Tibial nerve (tissue), 4 donors: ENCODE results near the gene ITK. TPM values are rescaled to one million over a fixed set of nuclear protein-coding genes. Genes with fewer than 3 reads are reported as not detected.

ENCODE experiments used
- DNase-seq, 2 donors: peaks; one replicate each; pipeline ENCODE4 v3.0.0-alpha.2; 2019; ENCODE audit warnings: low spot score in 2 of 2
- H3K27ac ChIP-seq, 4 donors: fragments of 200-600 bp; sonication (generic) in 3 of 4; one replicate each; pipeline ENCODE4 v1.5.1; 2017 to 2019; ENCODE audit warnings: mild to moderate bottlenecking in 1 of 4
- H3K27me3 ChIP-seq, 2 donors: fragments of 200-600 bp; sonication (generic) in 1 of 2; one replicate each; pipeline versions ENCODE4 v1.5.1 to v1.6.0; 2017 to 2019
- H3K36me3 ChIP-seq, 3 donors: fragments of 200-600 bp; sonication (generic); one replicate each; pipeline ENCODE4 v1.5.1; 2018 to 2019
- H3K4me1 ChIP-seq, 4 donors: fragments of 200-600 bp; sonication (generic) in 3 of 4; one replicate each; pipeline ENCODE4 v1.5.1; 2017 to 2019
- H3K4me3 ChIP-seq, 4 donors: fragments of 200-600 bp; sonication (generic) in 3 of 4; one replicate each; pipeline ENCODE4 v1.5.1; 2017 to 2019; ENCODE audit warnings: mild to moderate bottlenecking in 1 of 4, moderate library complexity in 1 of 4
- H3K9me3 ChIP-seq, 4 donors: fragments of 200-600 bp; sonication (generic) in 3 of 4; one replicate each; pipeline ENCODE4 v1.5.1; 2017 to 2019
- EP300 ChIP-seq, 2 donors: sonication (generic); formaldehyde crosslinking; IDR thresholded peaks; one replicate each; pipeline ENCODE4 v1.6.1; 2017; ENCODE audit warnings: antibody characterized with exemption in 2 of 2, mild to moderate bottlenecking in 1 of 2
- POLR2A ChIP-seq, 2 donors: fragments of 450-650 bp; IDR thresholded peaks; one replicate each; pipeline ENCODE4 v1.6.1; 2017; ENCODE audit warnings: antibody characterized with exemption in 2 of 2, mild to moderate bottlenecking in 2 of 2, moderate library complexity in 2 of 2
- WGBS, 2 donors: methylation state at CpG; one replicate each; pipeline ENCODE4 v1.1.5; 2018; 5-methylcytosine and 5-hydroxymethylcytosine counted together
- total RNA-seq, 4 donors: library from RNA; depleted of rRNA; stranded (reverse); fragments of >200 nt; gene quantifications; one replicate each; pipeline ENCODE4 v1.1.0, GENCODE V29; 2016
- TF ChIP-seq, protein P1 (sequence below), 5 experiments: fragments of 200-600 bp in 3 of 5; fragments of 450-650 bp in 2 of 5; sonication (generic) in 3 of 5; IDR thresholded peaks; one replicate each; pipeline ENCODE4 v1.5.1; 2016 to 2019; ENCODE audit warnings: antibody characterized with exemption in 5 of 5, mild to moderate bottlenecking in 3 of 5, moderate library complexity in 2 of 5

The ITK gene
- total RNA-seq, 4 donors from 2014 or later: 0.44 to 3.3 (median 1.2) TPM

DNA sequence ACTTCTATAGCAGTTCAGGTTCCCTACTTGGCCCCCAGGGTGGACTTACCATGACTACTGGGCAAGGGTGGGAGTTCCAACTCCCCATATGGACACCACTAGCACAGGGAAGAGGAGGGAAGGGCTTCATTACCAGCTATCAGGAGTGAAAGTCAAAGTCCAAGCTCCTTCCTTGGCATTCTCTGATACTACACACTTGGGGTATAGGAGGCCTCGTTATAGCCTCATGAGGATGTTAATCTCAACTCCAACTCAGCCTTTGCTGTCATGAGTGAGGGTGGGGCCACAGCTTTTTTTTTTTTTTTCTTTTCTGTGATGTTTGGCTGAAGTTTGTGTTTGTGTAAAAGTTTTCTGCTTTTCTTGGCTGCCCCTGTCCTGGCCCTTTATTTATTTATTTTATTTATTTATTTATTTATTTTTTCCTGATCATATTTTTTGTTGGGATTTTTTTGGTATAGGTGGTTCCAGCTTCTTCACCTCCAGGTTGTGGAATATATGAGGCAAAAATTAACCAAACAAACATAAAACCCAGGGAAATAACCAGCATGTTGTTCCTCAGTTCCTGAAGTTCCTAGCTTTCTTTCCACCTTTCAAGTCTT is 23.2 kb upstream of the ITK start:
- Histone ChIP-seq H3K4me3 (no peak overlapping the region), H3K36me3 (no peaks in the 10 kb centered on the region), H3K27ac (no peak overlapping the region), H3K4me1 (no peaks in the 10 kb centered on the region), H3K27me3 (no peaks in the 10 kb centered on the region), H3K9me3 (no peaks in the 10 kb centered on the region)
- 19 to 26% methylated on average over 1 of the region's 1 CpG for WGBS, 2 donors
- DNase-seq: no peak
- TF ChIP-seq EP300 (IDR thresholded peaks at IDR 0.05): no peak
- TF ChIP-seq POLR2A (IDR thresholded peaks at IDR 0.05): no peak
- TF ChIP-seq, protein P1, sequence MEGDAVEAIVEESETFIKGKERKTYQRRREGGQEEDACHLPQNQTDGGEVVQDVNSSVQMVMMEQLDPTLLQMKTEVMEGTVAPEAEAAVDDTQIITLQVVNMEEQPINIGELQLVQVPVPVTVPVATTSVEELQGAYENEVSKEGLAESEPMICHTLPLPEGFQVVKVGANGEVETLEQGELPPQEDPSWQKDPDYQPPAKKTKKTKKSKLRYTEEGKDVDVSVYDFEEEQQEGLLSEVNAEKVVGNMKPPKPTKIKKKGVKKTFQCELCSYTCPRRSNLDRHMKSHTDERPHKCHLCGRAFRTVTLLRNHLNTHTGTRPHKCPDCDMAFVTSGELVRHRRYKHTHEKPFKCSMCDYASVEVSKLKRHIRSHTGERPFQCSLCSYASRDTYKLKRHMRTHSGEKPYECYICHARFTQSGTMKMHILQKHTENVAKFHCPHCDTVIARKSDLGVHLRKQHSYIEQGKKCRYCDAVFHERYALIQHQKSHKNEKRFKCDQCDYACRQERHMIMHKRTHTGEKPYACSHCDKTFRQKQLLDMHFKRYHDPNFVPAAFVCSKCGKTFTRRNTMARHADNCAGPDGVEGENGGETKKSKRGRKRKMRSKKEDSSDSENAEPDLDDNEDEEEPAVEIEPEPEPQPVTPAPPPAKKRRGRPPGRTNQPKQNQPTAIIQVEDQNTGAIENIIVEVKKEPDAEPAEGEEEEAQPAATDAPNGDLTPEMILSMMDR (IDR thresholded peaks at IDR 0.05): no peak

DNA sequence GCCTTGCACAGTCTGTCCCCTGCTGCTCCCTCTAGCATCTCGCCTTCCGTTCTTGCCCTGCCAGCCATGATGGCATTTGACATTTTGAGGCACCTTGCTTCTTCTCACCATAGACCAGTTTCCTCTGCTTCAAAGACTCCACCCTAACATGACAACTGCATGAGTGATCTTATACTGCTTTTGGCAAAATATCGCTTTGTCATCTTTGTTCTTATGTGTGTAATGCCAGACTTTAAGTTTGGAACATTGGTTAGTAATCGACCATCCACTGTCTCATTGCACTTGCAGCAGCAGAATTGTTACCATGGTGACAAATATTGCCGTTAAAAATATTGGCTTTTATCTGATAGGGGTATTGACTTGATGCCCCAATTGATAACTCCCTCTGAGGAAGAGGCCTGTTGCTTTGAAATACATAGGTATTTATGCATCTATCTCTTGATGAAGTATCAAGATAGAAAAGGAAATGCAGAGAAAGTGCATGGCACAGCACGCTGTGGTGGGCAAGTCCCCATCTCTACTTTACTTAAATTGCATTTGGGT is 21.4 kb upstream of the ITK start:
- no peaks in the 10 kb centered on the region for H3K36me3 ChIP-seq
- H3K27ac ChIP-seq: no peak overlapping the region
- TF ChIP-seq POLR2A (IDR thresholded peaks at IDR 0.05) (no peak), EP300 (IDR thresholded peaks at IDR 0.05) (no peak)
- TF ChIP-seq, protein P1 (IDR thresholded peaks at IDR 0.05): no peak
- H3K27me3 ChIP-seq: no peaks in the 10 kb centered on the region
- no peaks in the 10 kb centered on the region for H3K4me1 ChIP-seq
- DNase-seq: no peak
- H3K4me3 ChIP-seq: no peak overlapping the region
- no peaks in the 10 kb centered on the region for H3K9me3 ChIP-seq
- 88 to 89% methylated on average over 6 of the region's 6 CpGs for WGBS, 2 donors

DNA sequence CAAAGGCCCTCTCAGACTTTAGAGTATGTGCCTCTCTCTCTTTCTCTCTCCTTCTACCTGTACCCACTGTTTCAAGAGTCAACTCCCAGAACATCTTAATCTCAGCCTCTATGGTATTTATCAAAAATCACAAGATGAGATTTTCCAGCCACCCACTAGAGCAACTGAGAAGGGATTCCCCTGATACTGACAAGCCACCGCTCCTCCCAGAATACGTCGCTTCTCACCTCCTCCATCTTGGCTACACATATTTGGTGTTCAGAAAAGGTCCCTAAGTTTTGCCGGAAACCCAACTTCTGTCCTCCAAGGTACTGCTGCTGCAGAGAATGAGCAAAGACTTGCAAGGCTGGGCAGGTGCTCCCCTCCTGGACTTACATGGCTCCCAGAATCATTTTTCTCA is 20.6 kb upstream of the ITK start:
- DNase-seq: no peak
- H3K4me3 ChIP-seq: no peak overlapping the region
- no peaks in the 10 kb centered on the region for H3K36me3 ChIP-seq
- H3K4me1 ChIP-seq: no peaks in the 10 kb centered on the region
- TF ChIP-seq, protein P1 (IDR thresholded peaks at IDR 0.05): no peak
- TF ChIP-seq EP300 (IDR thresholded peaks at IDR 0.05) (no peak), POLR2A (IDR thresholded peaks at IDR 0.05) (no peak)
- 85 to 89% methylated on average over 4 of the region's 4 CpGs for WGBS, 2 donors
- no peaks in the 10 kb centered on the region for H3K9me3 ChIP-seq
- no peak overlapping the region for H3K27ac ChIP-seq
- no peaks in the 10 kb centered on the region for H3K27me3 ChIP-seq

DNA sequence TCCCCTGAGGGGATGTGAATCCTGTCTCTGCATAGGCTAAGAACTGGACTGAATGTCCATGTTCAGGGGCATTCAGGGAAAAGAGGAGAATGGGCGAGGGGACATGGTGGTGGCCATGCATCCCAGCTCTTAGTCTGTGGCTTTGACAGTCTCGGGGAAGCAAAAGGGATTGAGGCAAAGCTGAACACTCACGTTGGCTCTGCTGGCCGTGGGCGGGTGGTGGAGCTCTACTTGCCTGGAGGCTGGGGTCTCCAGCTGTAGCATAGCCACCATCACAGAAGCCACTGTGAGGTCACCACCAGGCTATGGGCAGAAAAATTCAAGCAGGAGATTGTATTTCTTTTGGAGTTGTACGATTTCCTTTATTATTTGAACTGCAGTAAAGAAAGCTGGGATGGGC is 18.6 kb upstream of the ITK start:
- Histone ChIP-seq H3K27ac (no peak overlapping the region), H3K9me3 (no peaks in the 10 kb centered on the region), H3K4me1 (no peaks in the 10 kb centered on the region), H3K36me3 (no peaks in the 10 kb centered on the region), H3K27me3 (no peaks in the 10 kb centered on the region), H3K4me3 (no peak overlapping the region)
- 72 to 82% methylated on average over 6 of the region's 6 CpGs for WGBS, 2 donors
- no peak for DNase-seq
- TF ChIP-seq, protein P1 (IDR thresholded peaks at IDR 0.05): no peak
- no peak for TF ChIP-seq POLR2A (IDR thresholded peaks at IDR 0.05)
- no peak for TF ChIP-seq EP300 (IDR thresholded peaks at IDR 0.05)

DNA sequence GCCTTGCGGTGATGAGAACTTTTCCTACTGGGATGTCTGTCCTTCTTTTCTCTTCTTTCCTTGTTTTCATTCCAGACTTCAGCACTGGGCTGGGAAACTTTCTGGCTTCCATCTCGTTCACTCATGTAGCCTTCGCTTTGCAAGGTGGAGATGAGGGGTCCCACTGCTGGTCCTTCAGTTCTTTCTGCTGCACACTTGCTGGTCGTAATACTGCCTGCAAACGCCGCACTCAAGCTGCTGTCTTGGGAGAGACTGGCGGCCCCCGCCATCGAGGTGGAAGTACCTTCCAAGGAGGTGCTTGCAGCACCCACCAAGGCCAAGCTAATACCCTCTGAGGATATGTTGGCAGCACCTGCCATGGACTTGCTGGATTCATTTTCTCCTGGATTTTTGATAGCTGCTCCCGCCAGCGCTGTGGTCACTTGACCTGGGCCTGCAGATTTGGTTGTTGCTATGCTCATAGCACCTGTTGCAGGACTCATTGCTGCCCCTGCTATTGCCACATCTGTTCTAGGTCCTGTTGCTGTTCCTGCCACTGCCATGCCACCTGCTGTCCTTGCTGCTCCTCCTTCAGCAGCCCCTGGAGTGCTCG is 17.6 kb upstream of the ITK start:
- Histone ChIP-seq H3K4me3 (no peak overlapping the region), H3K4me1 (no peaks in the 10 kb centered on the region), H3K9me3 (no peaks in the 10 kb centered on the region), H3K36me3 (no peaks in the 10 kb centered on the region), H3K27me3 (no peaks in the 10 kb centered on the region), H3K27ac (no peak overlapping the region)
- WGBS, 2 donors: 90 to 95% methylated on average over 12 of the region's 12 CpGs
- no peak for DNase-seq
- TF ChIP-seq POLR2A (IDR thresholded peaks at IDR 0.05) (no peak), EP300 (IDR thresholded peaks at IDR 0.05) (no peak)
- TF ChIP-seq, protein P1 (IDR thresholded peaks at IDR 0.05): no peak
